CD14-positive monocyte (primary cell): ENCODE measurements around the gene FNIP1. TPM values are rescaled to one million over a fixed set of nuclear protein-coding genes. Genes with fewer than 3 reads are reported as not detected.

Source experiments
- DNase-seq, 3 donors: peaks; one replicate each; pipeline ENCODE4 v3.0.0-alpha.2; 2011 to 2022
- H2AFZ ChIP-seq: 2 replicates; pipeline ENCODE4 v1.6.0; 2012; ENCODE audit warnings: mild to moderate bottlenecking, low read depth, low read length, inconsistent platforms; ENCODE audit not compliant: insufficient read depth, poor library complexity, severe bottlenecking
- H3K27ac ChIP-seq, 2 donors: 1 replicate in 1 of 2; 2 replicates in 1 of 2; pipeline ENCODE4 v1.5.1; 2012 to 2013; ENCODE audit warnings: low read length in 2 of 2, control low read depth in 1 of 2, inconsistent platforms in 1 of 2, low read depth in 1 of 2, mild to moderate bottlenecking in 1 of 2
- H3K27me3 ChIP-seq, 2 donors: one replicate each; pipeline versions ENCODE4 v1.6.0 to v1.6.1; 2011 to 2013; ENCODE audit warnings: low read length in 2 of 2; ENCODE audit not compliant: control insufficient read depth in 2 of 2, insufficient read depth in 2 of 2
- H3K36me3 ChIP-seq, 2 donors: replicated peaks in 1 of 2; 1 replicate in 1 of 2; 2 replicates in 1 of 2; pipeline versions ENCODE4 v1.5.1 to v1.6.1; 2012 to 2013; ENCODE audit warnings: low read length in 2 of 2, control low read depth in 1 of 2, inconsistent platforms in 1 of 2, mild to moderate bottlenecking in 1 of 2; ENCODE audit not compliant: insufficient read depth in 2 of 2, control insufficient read depth in 1 of 2
- H3K4me1 ChIP-seq, 2 donors: 1 replicate in 1 of 2; 2 replicates in 1 of 2; pipeline versions ENCODE4 v1.5.1 to v1.6.1; 2012 to 2013; ENCODE audit warnings: low read length in 2 of 2, control low read depth in 1 of 2, inconsistent platforms in 1 of 2, mild to moderate bottlenecking in 1 of 2, moderate library complexity in 1 of 2; ENCODE audit not compliant: insufficient read depth in 2 of 2, control insufficient read depth in 1 of 2
- H3K4me2 ChIP-seq: replicated peaks from 2 replicates; pipeline ENCODE3; 2012; ENCODE audit warnings: low read length, moderate library complexity, mild to moderate bottlenecking; ENCODE audit not compliant: poor library complexity, severe bottlenecking; ENCODE audit errors: extremely low read depth
- H3K4me3 ChIP-seq, 3 experiments: fragments of 200-600 bp in 1 of 3; sonication (generic) in 1 of 3; replicated peaks in 1 of 3; 1 replicate in 2 of 3; 2 replicates in 1 of 3; pipeline ENCODE4 v1.5.1; 2011 to 2013; ENCODE audit warnings: low read length in 3 of 3, mild to moderate bottlenecking in 3 of 3, control low read depth in 2 of 3, low read depth in 2 of 3, inconsistent platforms in 1 of 3, moderate library complexity in 1 of 3
- H3K79me2 ChIP-seq: 2 replicates; pipeline ENCODE4 v1.6.0; 2012; ENCODE audit warnings: mild to moderate bottlenecking, control low read depth, inconsistent platforms, low read length, moderate library complexity; ENCODE audit not compliant: insufficient read depth
- H3K9ac ChIP-seq: 2 replicates; pipeline ENCODE4 v1.6.0; 2017; ENCODE audit warnings: low read length, mild to moderate bottlenecking; ENCODE audit not compliant: insufficient read depth, poor library complexity, severe bottlenecking
- H3K9me3 ChIP-seq, 2 donors: replicated peaks in 1 of 2; 1 replicate in 1 of 2; 2 replicates in 1 of 2; pipeline versions ENCODE4 v1.5.1 to v1.6.1; 2012 to 2013; ENCODE audit warnings: low read length in 2 of 2, control low read depth in 1 of 2; ENCODE audit not compliant: control insufficient read depth in 1 of 2, insufficient read depth in 1 of 2
- H4K20me1 ChIP-seq: 2 replicates; pipeline ENCODE4 v1.6.0; 2012; ENCODE audit warnings: mild to moderate bottlenecking, low read length, control low read depth, moderate library complexity; ENCODE audit not compliant: insufficient read depth
- H3K27ac Mint-ChIP-seq, 7 donors: one replicate each; pipeline ENCODE4 v1.8.0; 2020; ENCODE audit warnings: mild to moderate bottlenecking in 7 of 7, mixed read lengths in 7 of 7, moderate library complexity in 6 of 7, inconsistent platforms in 2 of 7
- H3K27me3 Mint-ChIP-seq, 3 donors: one replicate each; pipeline ENCODE4 v1.8.0; 2021 to 2022; ENCODE audit warnings: low read depth in 3 of 3, mild to moderate bottlenecking in 3 of 3, mixed read lengths in 3 of 3, moderate library complexity in 3 of 3, inconsistent platforms in 1 of 3
- H3K36me3 Mint-ChIP-seq, 2 donors: one replicate each; pipeline ENCODE4 v1.8.0; 2020; ENCODE audit warnings: mixed read lengths in 2 of 2, inconsistent platforms in 1 of 2, mild to moderate bottlenecking in 1 of 2
- H3K4me1 Mint-ChIP-seq: one replicate; pipeline ENCODE4 v1.8.0; 2020; ENCODE audit warnings: mild to moderate bottlenecking, mixed read lengths
- H3K4me3 Mint-ChIP-seq, 2 donors: one replicate each; pipeline ENCODE4 v1.8.0; 2020; ENCODE audit warnings: mild to moderate bottlenecking in 2 of 2, mixed read lengths in 2 of 2, moderate library complexity in 1 of 2
- H3K9me3 Mint-ChIP-seq, 7 donors: one replicate each; pipeline ENCODE4 v1.8.0; 2020 to 2022; ENCODE audit warnings: mixed read lengths in 7 of 7, mild to moderate bottlenecking in 6 of 7, moderate library complexity in 6 of 7, inconsistent platforms in 2 of 7
- WGBS: methylation state at CpG from one replicate; pipeline ENCODE4 v1.1.5; 2013; ENCODE audit warnings: missing lambda C conversion rate; ENCODE audit not compliant: insufficient coverage; 5-methylcytosine and 5-hydroxymethylcytosine counted together
- intact Hi-C, 2 donors: fragments of 100-400 bp; cut with micrococcal nuclease; formaldehyde crosslinking; loops; one replicate each; pipeline versions ENCODE4 v1.15.0 to v1.15.1; 2023
- polyA plus RNA-seq, 3 donors: library from polyadenylated mRNA; depleted of rRNA in 1 of 3; unstranded in 2 of 3; stranded (reverse) in 1 of 3; fragments of 300-500 nt in 2 of 3; fragments of >200 nt in 1 of 3; fragmentation: Illumina TruSeq in 2 of 3; gene quantifications; 1 replicate in 2 of 3; 2 replicates in 1 of 3; pipeline ENCODE4 v1.2.3, GENCODE V29; 2012 to 2021
- TF ChIP-seq, protein P1 (sequence below): fragments of 200-600 bp; IDR thresholded peaks from one replicate; pipeline ENCODE4 v1.8.0; 2022; ENCODE audit warnings: antibody characterized with exemption, mild to moderate bottlenecking

Gene FNIP1
- polyA plus RNA-seq, 3 donors: 13.6 to 17.3 (median 16.3) TPM

DNA sequence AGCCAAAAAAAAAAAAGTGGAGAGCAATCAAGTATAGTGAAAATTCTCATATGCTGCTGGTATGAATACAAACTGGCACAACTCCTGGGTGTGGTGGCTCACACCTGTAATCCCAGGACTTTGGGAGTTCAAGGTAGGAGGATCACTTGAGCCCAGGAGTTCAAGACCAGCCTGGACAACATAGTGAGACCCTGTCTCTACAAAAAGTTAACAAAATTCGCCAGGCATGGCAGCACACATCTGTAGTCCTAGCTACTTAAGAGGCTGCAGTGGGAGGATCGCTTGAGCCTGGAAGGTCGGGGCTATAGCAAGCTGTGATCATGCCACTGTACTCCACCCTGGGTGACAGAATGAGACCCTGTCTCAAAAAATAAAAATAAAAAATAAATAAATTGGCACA is 51.7 kb downstream of the FNIP1 start:
- H3K9me3 ChIP-seq: no peaks in the 10 kb centered on the region
- no peak overlapping the region for H3K4me3 ChIP-seq
- H3K79me2 ChIP-seq: peaks cover 91% of the 10 kb centered on the region
- no peaks in the 10 kb centered on the region for H3K27me3 Mint-ChIP-seq
- peaks cover 25 to 48% of the 10 kb centered on the region in 2 donors for H3K36me3 ChIP-seq
- 100% methylated on average over 2 of the region's 3 CpGs for WGBS
- no peak overlapping the region for H2AFZ ChIP-seq
- H4K20me1 ChIP-seq: peaks cover 50% of the 10 kb centered on the region
- peaks cover 43 to 46% of the 10 kb centered on the region in 2 donors for H3K36me3 Mint-ChIP-seq
- H3K27me3 ChIP-seq: no peaks in the 10 kb centered on the region
- H3K4me1 Mint-ChIP-seq: peaks cover 30% of the 10 kb centered on the region
- no peak overlapping the region for H3K4me2 ChIP-seq
- DNase-seq: no peak
- no peak overlapping the region for H3K9ac ChIP-seq
- no peaks in the 10 kb centered on the region for H3K9me3 Mint-ChIP-seq
- intact Hi-C loops: no loop called here
- no peak overlapping the region for H3K27ac ChIP-seq
- H3K4me3 Mint-ChIP-seq: no peak overlapping the region
- TF ChIP-seq, protein P1, sequence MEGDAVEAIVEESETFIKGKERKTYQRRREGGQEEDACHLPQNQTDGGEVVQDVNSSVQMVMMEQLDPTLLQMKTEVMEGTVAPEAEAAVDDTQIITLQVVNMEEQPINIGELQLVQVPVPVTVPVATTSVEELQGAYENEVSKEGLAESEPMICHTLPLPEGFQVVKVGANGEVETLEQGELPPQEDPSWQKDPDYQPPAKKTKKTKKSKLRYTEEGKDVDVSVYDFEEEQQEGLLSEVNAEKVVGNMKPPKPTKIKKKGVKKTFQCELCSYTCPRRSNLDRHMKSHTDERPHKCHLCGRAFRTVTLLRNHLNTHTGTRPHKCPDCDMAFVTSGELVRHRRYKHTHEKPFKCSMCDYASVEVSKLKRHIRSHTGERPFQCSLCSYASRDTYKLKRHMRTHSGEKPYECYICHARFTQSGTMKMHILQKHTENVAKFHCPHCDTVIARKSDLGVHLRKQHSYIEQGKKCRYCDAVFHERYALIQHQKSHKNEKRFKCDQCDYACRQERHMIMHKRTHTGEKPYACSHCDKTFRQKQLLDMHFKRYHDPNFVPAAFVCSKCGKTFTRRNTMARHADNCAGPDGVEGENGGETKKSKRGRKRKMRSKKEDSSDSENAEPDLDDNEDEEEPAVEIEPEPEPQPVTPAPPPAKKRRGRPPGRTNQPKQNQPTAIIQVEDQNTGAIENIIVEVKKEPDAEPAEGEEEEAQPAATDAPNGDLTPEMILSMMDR: no peak
- peak overlapping the region in 4 of 7 donors; percentile 13 to 46 (median 42) for H3K27ac Mint-ChIP-seq
- peaks cover 22 to 24% of the 10 kb centered on the region in 2 donors for H3K4me1 ChIP-seq

DNA sequence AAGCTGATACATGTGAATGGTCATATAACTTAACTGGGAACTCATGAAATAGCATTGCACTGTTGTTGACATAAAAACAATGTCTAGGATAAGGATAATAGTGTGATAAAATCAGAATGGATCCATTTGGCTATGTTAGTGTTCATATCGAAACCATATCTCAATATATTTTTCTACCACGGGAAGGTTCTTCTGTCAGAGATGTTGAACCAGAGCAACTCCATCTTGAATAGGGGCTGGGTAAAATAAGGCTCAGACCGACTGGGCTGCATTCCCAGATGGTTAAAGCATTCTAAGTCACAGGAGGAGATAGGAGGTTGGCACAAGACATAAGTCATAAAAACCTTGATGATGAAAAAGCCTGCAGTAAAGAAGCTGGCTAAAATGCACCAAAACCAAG is 56.3 kb downstream of the FNIP1 start:
- Histone ChIP-seq H3K27ac (no peak overlapping the region), H2AFZ (no peak overlapping the region), H3K36me3 (peaks cover 38 to 85% of the 10 kb centered on the region in 2 donors), H3K4me3 (no peak overlapping the region), H3K79me2 (peaks cover 74% of the 10 kb centered on the region), H3K4me2 (no peak overlapping the region), H3K4me1 (no peaks in the 10 kb centered on the region), H3K9ac (no peak overlapping the region), H3K27me3 (no peaks in the 10 kb centered on the region), H3K9me3 (no peaks in the 10 kb centered on the region), H4K20me1 (peaks cover 14% of the 10 kb centered on the region)
- Mint-ChIP-seq H3K4me1 (no peaks in the 10 kb centered on the region), H3K27me3 (no peaks in the 10 kb centered on the region), H3K36me3 (peaks cover 43 to 77% of the 10 kb centered on the region in 2 donors), H3K27ac (peak overlapping the region in 1 of 7 donors; percentile 66), H3K4me3 (no peak overlapping the region), H3K9me3 (peaks cover 0 to 2% (median 0%) of the 10 kb centered on the region in 7 donors)
- no peak for DNase-seq
- intact Hi-C loops: no loop called here
- WGBS: no CpG with 5 or more reads among the region's 3 CpGs
- TF ChIP-seq, protein P1: no peak
